Erythroblast (primary cell): ENCODE data around the gene KIF18B.

ENCODE experiments used
- GATA1 ChIP-seq: IDR thresholded peaks from 2 replicates; pipeline ENCODE4 v1.6.1; 2011; ENCODE audit warnings: low read depth, mild to moderate bottlenecking, control low read depth, low read length, moderate library complexity
- POLR2A ChIP-seq: IDR thresholded peaks from 2 replicates; pipeline ENCODE4 v1.6.1; 2011; ENCODE audit warnings: mild to moderate bottlenecking, low read length

- no peak for TF ChIP-seq POLR2A
- no peak for TF ChIP-seq GATA1
Observed at GRCh38 chr17:44995436-44996001, 47.9 kb upstream of the KIF18B start.
